Endothelial cell of umbilical vein (primary cell): ENCODE data around the gene HDDC2. TPM values are rescaled to one million over a fixed set of nuclear protein-coding genes. Genes with fewer than 3 reads are reported as not detected.

ENCODE experiments used
- BruUV-seq: library from RNA; stranded (reverse); fragments of 400-500 nt; replicated peaks from 2 replicates; lab custom pipeline; 2021; lab: Mats Ljungman, UMichigan
- CTCF ChIA-PET: fragments of 300-600, 350-600 bp; sonication (Branson Sonifier 250); formaldehyde crosslinking; loops from one replicate; lab custom pipeline; 2021; ENCODE audit warnings: antibody characterized with exemption, inconsistent platforms; lab: Charles Lee
- POLR2A ChIA-PET: fragments of 300-600, 350-600 bp; sonication (Branson Sonifier 250); formaldehyde crosslinking; loops from one replicate; lab custom pipeline; 2021; ENCODE audit warnings: antibody characterized with exemption, inconsistent platforms; lab: Charles Lee
- DNase-seq: peaks from one replicate; pipeline ENCODE4 v3.0.0-alpha.2; 2011; ENCODE audit warnings: low read depth, low spot score
- FAIRE-seq: peaks from 2 replicates; lab custom pipeline; 2011; peaks lifted over from hg19 to GRCh38; lab: Jason Lieb, UNC
- H2AFZ ChIP-seq: 2 replicates; pipeline ENCODE4 v1.6.0; 2012; ENCODE audit warnings: low read depth, low read length, control low read depth, inconsistent platforms
- H3K27ac ChIP-seq: 2 replicates; pipeline ENCODE4 v1.5.1; 2011; ENCODE audit warnings: low read depth, mild to moderate bottlenecking, control low read depth, low read length, moderate library complexity; ENCODE audit not compliant: insufficient read depth
- H3K27me3 ChIP-seq, 2 experiments: 2 replicates each; pipeline versions ENCODE4 v1.6.0 to v1.6.1; 2011; ENCODE audit warnings: low read length in 2 of 2, mixed read lengths in 1 of 2; ENCODE audit not compliant: control insufficient read depth in 2 of 2, insufficient read depth in 2 of 2
- H3K36me3 ChIP-seq, 2 experiments: 2 replicates in 1 of 2; 3 replicates in 1 of 2; pipeline ENCODE4 v1.5.1; 2011; ENCODE audit warnings: low read length in 2 of 2, mild to moderate bottlenecking in 1 of 2, moderate library complexity in 1 of 2; ENCODE audit not compliant: control insufficient read depth in 2 of 2, insufficient read depth in 2 of 2; ENCODE audit errors: extremely low read depth in 1 of 2
- H3K4me1 ChIP-seq: 3 replicates; pipeline ENCODE4 v1.5.1; 2011; ENCODE audit warnings: mild to moderate bottlenecking, low read length; ENCODE audit not compliant: control insufficient read depth, insufficient read depth; ENCODE audit errors: extremely low read depth
- H3K4me2 ChIP-seq: 2 replicates; pipeline ENCODE4 v1.6.1; 2011; ENCODE audit warnings: low read length, control low read depth, mixed read lengths; ENCODE audit not compliant: insufficient read depth
- H3K4me3 ChIP-seq, 3 experiments: fragments of 200-600 bp in 1 of 3; sonication (generic), shearing (Covaris generic) in 1 of 3; replicated peaks in 1 of 3; 2 replicates each; pipeline ENCODE4 v1.5.1; 2011 to 2016; ENCODE audit warnings: control low read depth in 3 of 3, low read length in 3 of 3, mild to moderate bottlenecking in 2 of 3, inconsistent platforms in 1 of 3, low read depth in 1 of 3, moderate library complexity in 1 of 3; ENCODE audit not compliant: insufficient read depth in 1 of 3
- H3K79me2 ChIP-seq: 2 replicates; pipeline ENCODE4 v1.6.0; 2012; ENCODE audit warnings: low read length, inconsistent platforms; ENCODE audit not compliant: control insufficient read depth, insufficient read depth
- H3K9ac ChIP-seq: replicated peaks from 2 replicates; pipeline ENCODE3; 2011; ENCODE audit warnings: low read length, control low read depth; ENCODE audit not compliant: insufficient read depth; ENCODE audit errors: extremely low read depth
- H3K9me1 ChIP-seq: replicated peaks from 3 replicates; pipeline ENCODE4 v1.6.0; 2011; ENCODE audit warnings: mild to moderate bottlenecking, low read length; ENCODE audit not compliant: control insufficient read depth, insufficient read depth; ENCODE audit errors: extremely low read depth
- H3K9me3 ChIP-seq: replicated peaks from 2 replicates; pipeline ENCODE4 v1.5.1; 2012; ENCODE audit warnings: low read length, inconsistent platforms; ENCODE audit not compliant: control insufficient read depth, insufficient read depth
- H4K20me1 ChIP-seq: replicated peaks from 2 replicates; pipeline ENCODE3; 2011; ENCODE audit warnings: mild to moderate bottlenecking, low read length; ENCODE audit not compliant: control insufficient read depth, insufficient read depth; ENCODE audit errors: extremely low read depth
- EZH2 ChIP-seq: IDR thresholded peaks from 2 replicates; pipeline ENCODE4 v1.6.1; 2012; ENCODE audit warnings: borderline replicate concordance, low read depth, mild to moderate bottlenecking, moderate library complexity, low read length, inconsistent platforms; ENCODE audit not compliant: severe bottlenecking
- FOS ChIP-seq: IDR thresholded peaks from 2 replicates; pipeline ENCODE4 v1.6.1; 2011; ENCODE audit warnings: mild to moderate bottlenecking, low read length, moderate library complexity, borderline replicate concordance; ENCODE audit not compliant: insufficient read depth
- GATA2 ChIP-seq: IDR thresholded peaks from 2 replicates; pipeline ENCODE4 v1.7.0; 2011; ENCODE audit warnings: low read depth, mild to moderate bottlenecking, moderate library complexity, mixed read lengths, low read length; ENCODE audit not compliant: insufficient read length, insufficient read depth
- JUN ChIP-seq: IDR thresholded peaks from 2 replicates; pipeline ENCODE4 v1.6.1; 2011; ENCODE audit warnings: borderline replicate concordance, low read depth; ENCODE audit not compliant: insufficient read length, insufficient read depth
- MAX ChIP-seq: IDR thresholded peaks from 2 replicates; pipeline ENCODE4 v1.6.1; 2011; ENCODE audit not compliant: insufficient read depth, insufficient read length
- MYC ChIP-seq: IDR thresholded peaks from one replicate; pipeline ENCODE4 v1.6.1; 2011; ENCODE audit warnings: mild to moderate bottlenecking, low read depth, low read length
- POLR2A ChIP-seq: IDR thresholded peaks from 2 replicates; pipeline ENCODE4 v1.6.1; 2012; ENCODE audit warnings: low read depth, mild to moderate bottlenecking, control low read depth, low read length
- POLR2AphosphoS5 ChIP-seq: IDR thresholded peaks from 2 replicates; pipeline ENCODE4 v1.6.1; 2012; ENCODE audit warnings: low read depth, mild to moderate bottlenecking, control low read depth, low read length, moderate library complexity; ENCODE audit not compliant: insufficient read depth
- dilution Hi-C: fragments of 300-500 bp; cut with MboI; formaldehyde crosslinking; loops from one replicate; pipeline ENCODE4 v1.15.0; 2019; ENCODE audit warnings: low sequenced_read_pairs; ENCODE audit not compliant: extremely low pct_ligation_motif_present
- intact Hi-C: fragments of 100-400 bp; cut with micrococcal nuclease; formaldehyde crosslinking; loops from one replicate; pipeline ENCODE4 v1.10.0; 2022
- polyA plus RNA-seq, 4 experiments: library from polyadenylated mRNA; depleted of rRNA in 3 of 4; stranded (reverse) in 3 of 4; unstranded in 1 of 4; fragments of >200 nt; gene quantifications; 2 replicates each; pipeline versions ENCODE4 v1.2.1 to v1.2.3, GENCODE V29; 2011 to 2012; ENCODE audit warnings: missing spikeins in 1 of 4
- total RNA-seq: library from RNA; stranded (reverse); gene quantifications from 2 replicates; pipeline ENCODE4 v1.2.3, GENCODE V29; 2021
- TF ChIP-seq, protein P1 (sequence below), 2 donors: IDR thresholded peaks; 1 replicate in 1 of 2; 2 replicates in 1 of 2; pipeline ENCODE4 v1.5.1; 2011; ENCODE audit warnings: low read length in 2 of 2, mild to moderate bottlenecking in 2 of 2, moderate library complexity in 2 of 2, control low read depth in 1 of 2, inconsistent platforms in 1 of 2, low read depth in 1 of 2; ENCODE audit not compliant: insufficient read depth in 1 of 2; ENCODE audit errors: extremely low read depth in 1 of 2

The HDDC2 gene
- total and polyA plus RNA-seq, 2 donors (not counting 3 experiments of a cell fraction or from before 2014, with no cell fraction given), result 12.6 to 13.6 TPM

DNA sequence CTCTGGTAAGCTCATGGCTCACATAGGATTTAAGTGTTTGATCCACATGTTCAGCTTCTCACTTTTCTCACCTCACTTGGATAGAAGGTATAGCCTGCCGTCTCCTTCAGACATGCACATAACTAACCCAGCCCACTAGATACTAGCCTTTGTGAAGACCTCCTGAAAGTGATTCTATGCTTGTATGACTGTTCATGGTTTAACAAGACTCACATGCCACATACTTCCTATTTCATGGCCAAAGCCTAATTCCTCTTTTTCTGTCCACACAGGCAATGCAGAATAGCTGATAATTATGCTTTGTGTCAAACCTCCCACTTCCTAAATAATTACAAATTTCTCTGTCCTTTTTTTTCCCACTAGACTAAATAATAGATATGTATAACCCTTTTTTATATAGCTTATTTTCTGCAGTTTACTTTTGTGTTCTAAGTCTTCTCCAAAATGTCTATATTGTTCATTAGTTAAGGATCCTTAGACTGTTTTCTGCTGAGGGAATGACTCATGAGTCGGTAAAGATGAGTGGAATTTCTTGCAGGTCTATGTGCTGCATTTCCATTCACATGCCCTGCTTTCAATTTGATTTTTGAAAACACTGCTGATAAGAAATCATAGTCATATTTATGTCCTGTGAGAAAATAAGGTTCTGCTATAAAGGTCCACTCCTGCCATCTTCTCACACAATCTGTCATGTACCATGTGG, 43.0 kb downstream of the HDDC2 start:
- no peak for TF ChIP-seq FOS
- TF ChIP-seq POLR2A, result no peak
- TF ChIP-seq MAX, result no peak
- TF ChIP-seq POLR2AphosphoS5, result no peak
- TF ChIP-seq EZH2, result no peak
- TF ChIP-seq MYC, result no peak
- FAIRE-seq (no peak), DNase-seq (no peak)
- no peaks in the 10 kb centered on the region for H3K9me3 ChIP-seq
- dilution Hi-C loops, result no loop called here
- H3K4me1 ChIP-seq, result no peaks in the 10 kb centered on the region
- POLR2A ChIA-PET, result no interaction called here
- H3K36me3 ChIP-seq, result no peaks in the 10 kb centered on the region
- no peak overlapping the region for H3K4me2 ChIP-seq
- no peaks in the 10 kb centered on the region for H3K27me3 ChIP-seq
- no peak overlapping the region for H3K27ac ChIP-seq
- CTCF ChIA-PET, result no interaction called here
- no peak overlapping the region for H3K9ac ChIP-seq
- H4K20me1 ChIP-seq, result no peaks in the 10 kb centered on the region
- no TSS peak for BruUV-seq
- H3K79me2 ChIP-seq, result no peaks in the 10 kb centered on the region
- intact Hi-C loops, result no loop called here
- no peak overlapping the region for H3K4me3 ChIP-seq
- no peak overlapping the region for H2AFZ ChIP-seq
- H3K9me1 ChIP-seq, result no peaks in the 10 kb centered on the region

DNA sequence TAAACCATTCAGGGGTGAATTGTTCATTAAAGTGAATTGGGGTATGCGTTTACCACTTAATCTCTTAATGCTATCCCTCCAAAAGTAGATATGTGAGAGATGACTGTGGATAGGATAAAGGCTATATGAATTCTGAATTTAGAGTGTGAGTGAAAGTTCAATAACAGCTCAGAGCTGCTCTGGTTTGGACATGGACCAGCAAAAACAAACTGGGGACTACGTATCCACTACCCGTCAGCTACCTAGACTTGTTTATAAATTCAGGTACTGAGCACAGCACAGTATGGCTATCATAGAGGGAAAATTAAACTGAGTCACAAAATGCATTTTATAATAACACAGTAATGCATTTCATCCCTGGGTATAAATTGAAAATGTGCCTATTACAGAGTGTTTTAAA, 44.4 kb downstream of the HDDC2 start:
- no peak overlapping the region for H2AFZ ChIP-seq
- no peaks in the 10 kb centered on the region for H3K9me1 ChIP-seq
- no peaks in the 10 kb centered on the region for H3K9me3 ChIP-seq
- no peaks in the 10 kb centered on the region for H3K27me3 ChIP-seq
- H3K4me1 ChIP-seq, result no peaks in the 10 kb centered on the region
- CTCF ChIA-PET, result no interaction called here
- intact Hi-C loops, result no loop called here
- TF ChIP-seq POLR2AphosphoS5 (no peak), FOS (no peak), GATA2 (no peak), MYC (no peak), JUN (no peak), MAX (no peak), EZH2 (no peak), POLR2A (no peak)
- TF ChIP-seq, protein P1, sequence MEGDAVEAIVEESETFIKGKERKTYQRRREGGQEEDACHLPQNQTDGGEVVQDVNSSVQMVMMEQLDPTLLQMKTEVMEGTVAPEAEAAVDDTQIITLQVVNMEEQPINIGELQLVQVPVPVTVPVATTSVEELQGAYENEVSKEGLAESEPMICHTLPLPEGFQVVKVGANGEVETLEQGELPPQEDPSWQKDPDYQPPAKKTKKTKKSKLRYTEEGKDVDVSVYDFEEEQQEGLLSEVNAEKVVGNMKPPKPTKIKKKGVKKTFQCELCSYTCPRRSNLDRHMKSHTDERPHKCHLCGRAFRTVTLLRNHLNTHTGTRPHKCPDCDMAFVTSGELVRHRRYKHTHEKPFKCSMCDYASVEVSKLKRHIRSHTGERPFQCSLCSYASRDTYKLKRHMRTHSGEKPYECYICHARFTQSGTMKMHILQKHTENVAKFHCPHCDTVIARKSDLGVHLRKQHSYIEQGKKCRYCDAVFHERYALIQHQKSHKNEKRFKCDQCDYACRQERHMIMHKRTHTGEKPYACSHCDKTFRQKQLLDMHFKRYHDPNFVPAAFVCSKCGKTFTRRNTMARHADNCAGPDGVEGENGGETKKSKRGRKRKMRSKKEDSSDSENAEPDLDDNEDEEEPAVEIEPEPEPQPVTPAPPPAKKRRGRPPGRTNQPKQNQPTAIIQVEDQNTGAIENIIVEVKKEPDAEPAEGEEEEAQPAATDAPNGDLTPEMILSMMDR (IDR thresholded peaks at IDR 0.05; ENCODE audit: extremely low read depth in 1 of 2, insufficient read depth in 1 of 2, low read depth in 1 of 2, low read length in 2 of 2), result no peak
- H3K9ac ChIP-seq, result no peak overlapping the region
- dilution Hi-C loops, result no loop called here
- DNase-seq (no peak), FAIRE-seq (no peak)
- no TSS peak for BruUV-seq
- no peaks in the 10 kb centered on the region for H3K36me3 ChIP-seq
- H3K79me2 ChIP-seq, result no peaks in the 10 kb centered on the region
- H3K4me3 ChIP-seq, result no peak overlapping the region
- H4K20me1 ChIP-seq, result no peaks in the 10 kb centered on the region
- H3K4me2 ChIP-seq, result no peak overlapping the region
- POLR2A ChIA-PET, result no interaction called here
- H3K27ac ChIP-seq, result no peak overlapping the region
